H9 (cell line): ENCODE results near the gene COL4A4. TPM values are rescaled to one million over a fixed set of nuclear protein-coding genes. Genes with fewer than 3 reads are reported as not detected.

Experiments used
- DNase-seq: peaks from one replicate; pipeline ENCODE4 v3.0.0-alpha.2; 2017
- H2AFZ ChIP-seq: one replicate; pipeline ENCODE4 v1.6.1; 2013; ENCODE audit warnings: mild to moderate bottlenecking, low read length, control low read depth, moderate library complexity
- H2AK5ac ChIP-seq: 2 replicates; pipeline ENCODE4 v1.6.1; 2013; ENCODE audit warnings: low read length, control low read depth, mixed read lengths; ENCODE audit not compliant: insufficient read length
- H2BK120ac ChIP-seq: one replicate; pipeline ENCODE4 v1.6.1; 2013; ENCODE audit warnings: low read depth, mild to moderate bottlenecking, low read length, control low read depth, inconsistent platforms; ENCODE audit not compliant: poor library complexity, severe bottlenecking
- H2BK12ac ChIP-seq: 2 replicates; pipeline ENCODE4 v1.6.1; 2013; ENCODE audit warnings: low read length, control low read depth, mixed read lengths, low read depth; ENCODE audit not compliant: insufficient read length
- H2BK15ac ChIP-seq: 2 replicates; pipeline ENCODE4 v1.6.1; 2013; ENCODE audit warnings: low read depth, low read length, control low read depth
- H2BK20ac ChIP-seq: one replicate; pipeline ENCODE4 v1.6.1; 2013; ENCODE audit warnings: low read depth, mild to moderate bottlenecking, low read length, control low read depth, inconsistent platforms; ENCODE audit not compliant: poor library complexity, severe bottlenecking
- H2BK5ac ChIP-seq: 2 replicates; pipeline ENCODE4 v1.6.1; 2013; ENCODE audit warnings: low read length, control low read depth, mixed read lengths; ENCODE audit not compliant: insufficient read length
- H3K14ac ChIP-seq: 2 replicates; pipeline ENCODE4 v1.6.1; 2013; ENCODE audit warnings: low read length, control low read depth; ENCODE audit not compliant: insufficient read depth
- H3K18ac ChIP-seq: 2 replicates; pipeline ENCODE4 v1.6.1; 2013; ENCODE audit warnings: low read depth, mild to moderate bottlenecking, mixed read lengths, low read length, control low read depth; ENCODE audit not compliant: insufficient read length
- H3K23ac ChIP-seq: 2 replicates; pipeline ENCODE4 v1.6.1; 2013; ENCODE audit warnings: low read length, control low read depth, mixed read lengths, low read depth; ENCODE audit not compliant: insufficient read length
- H3K23me2 ChIP-seq: 2 replicates; pipeline ENCODE4 v1.6.1; 2013; ENCODE audit warnings: low read depth, mild to moderate bottlenecking, mixed read lengths, low read length, control low read depth; ENCODE audit not compliant: insufficient read length, poor library complexity, severe bottlenecking
- H3K27ac ChIP-seq: 2 replicates; pipeline ENCODE4 v1.5.1; 2013; ENCODE audit warnings: low read length, control low read depth, mixed read lengths, low read depth; ENCODE audit not compliant: insufficient read length
- H3K27me3 ChIP-seq: 2 replicates; pipeline ENCODE4 v1.6.1; 2013; ENCODE audit warnings: low read length, control low read depth, inconsistent platforms; ENCODE audit not compliant: insufficient read depth
- H3K4ac ChIP-seq: 2 replicates; pipeline ENCODE4 v1.6.1; 2013; ENCODE audit warnings: low read depth, mild to moderate bottlenecking, control low read depth, inconsistent platforms, low read length, moderate library complexity
- H3K4me1 ChIP-seq: 2 replicates; pipeline ENCODE4 v1.6.1; 2013; ENCODE audit warnings: low read length, control low read depth, inconsistent platforms; ENCODE audit not compliant: insufficient read depth
- H3K4me2 ChIP-seq: 2 replicates; pipeline ENCODE4 v1.6.1; 2013; ENCODE audit warnings: low read length, control low read depth, mixed read lengths; ENCODE audit not compliant: insufficient read length, insufficient read depth
- H3K56ac ChIP-seq: 2 replicates; pipeline ENCODE4 v1.6.1; 2013; ENCODE audit warnings: low read depth, mild to moderate bottlenecking, mixed read lengths, low read length, control low read depth; ENCODE audit not compliant: insufficient read length
- H3K79me1 ChIP-seq: 2 replicates; pipeline ENCODE4 v1.6.1; 2013; ENCODE audit warnings: low read depth, mild to moderate bottlenecking, moderate library complexity, low read length, control low read depth, inconsistent platforms; ENCODE audit not compliant: insufficient read depth, poor library complexity, severe bottlenecking
- H3K79me2 ChIP-seq: 2 replicates; pipeline ENCODE4 v1.6.1; 2013; ENCODE audit warnings: low read length, control low read depth, inconsistent platforms; ENCODE audit not compliant: insufficient read depth
- H3K9ac ChIP-seq: 2 replicates; pipeline ENCODE4 v1.6.1; 2013; ENCODE audit warnings: low read length, control low read depth, mixed read lengths; ENCODE audit not compliant: insufficient read length; ENCODE audit errors: extremely low read depth
- H3K9me3 ChIP-seq: one replicate; pipeline ENCODE4 v1.6.1; 2013; ENCODE audit warnings: low read depth, low read length, inconsistent platforms; ENCODE audit not compliant: control insufficient read depth
- H3T11ph ChIP-seq: one replicate; pipeline ENCODE4 v1.6.1; 2013; ENCODE audit warnings: mild to moderate bottlenecking, low read length, control low read depth, inconsistent platforms
- H4K20me1 ChIP-seq: one replicate; pipeline ENCODE4 v1.6.1; 2013; ENCODE audit not compliant: control insufficient read depth, insufficient read length, insufficient read depth
- H4K5ac ChIP-seq: 2 replicates; pipeline ENCODE4 v1.6.1; 2013; ENCODE audit warnings: low read depth, mild to moderate bottlenecking, mixed read lengths, low read length, control low read depth; ENCODE audit not compliant: insufficient read length
- H4K8ac ChIP-seq: replicated peaks from 2 replicates; pipeline ENCODE4 v1.6.1; 2013; ENCODE audit warnings: low read length, control low read depth, mixed read lengths, low read depth; ENCODE audit not compliant: insufficient read length
- H4K91ac ChIP-seq: 2 replicates; pipeline ENCODE4 v1.6.1; 2013; ENCODE audit warnings: low read depth, mild to moderate bottlenecking, moderate library complexity, mixed read lengths, low read length, control low read depth; ENCODE audit not compliant: insufficient read length
- H3K27ac Mint-ChIP-seq, 3 experiments: 2 replicates in 2 of 3; 3 replicates in 1 of 3; pipeline ENCODE4 v1.8.0; 2020 to 2021; ENCODE audit warnings: mixed read lengths in 3 of 3, mild to moderate bottlenecking in 1 of 3, moderate library complexity in 1 of 3
- H3K27me3 Mint-ChIP-seq: 2 replicates; pipeline ENCODE4 v1.8.0; 2021; ENCODE audit warnings: low read depth, mild to moderate bottlenecking, moderate library complexity, mixed read lengths
- H3K36me3 Mint-ChIP-seq, 3 experiments: 2 replicates in 2 of 3; 3 replicates in 1 of 3; pipeline ENCODE4 v1.8.0; 2020 to 2021; ENCODE audit warnings: low read depth in 3 of 3, mixed read lengths in 3 of 3; ENCODE audit not compliant: insufficient read depth in 1 of 3
- H3K4me1 Mint-ChIP-seq, 2 experiments: 2 replicates each; pipeline ENCODE4 v1.8.0; 2020; ENCODE audit warnings: mixed read lengths in 2 of 2
- H3K4me3 Mint-ChIP-seq, 2 experiments: 2 replicates in 1 of 2; 3 replicates in 1 of 2; pipeline ENCODE4 v1.8.0; 2020 to 2021; ENCODE audit warnings: mild to moderate bottlenecking in 2 of 2, mixed read lengths in 2 of 2, moderate library complexity in 1 of 2
- H3K9me3 Mint-ChIP-seq, 2 experiments: 2 replicates in 1 of 2; 3 replicates in 1 of 2; pipeline ENCODE4 v1.8.0; 2020; ENCODE audit warnings: mild to moderate bottlenecking in 2 of 2, mixed read lengths in 2 of 2, moderate library complexity in 1 of 2
- CTCF ChIP-seq: fragments of 200-600 bp; sonication (generic); conservative IDR thresholded peaks from 3 replicates; pipeline ENCODE4 v1.8.0; 2021; ENCODE audit warnings: antibody characterized with exemption, mild to moderate bottlenecking
- WGBS: extraction: QIAGEN DNeasy Blood & Tissue Kit; methylation state at CpG from one replicate; pipeline ENCODE4 v1.1.7; 2013; ENCODE audit warnings: missing lambda C conversion rate, low lambda C conversion rate, mixed read lengths; ENCODE audit not compliant: insufficient read length; ENCODE audit errors: extremely low coverage; 5-methylcytosine and 5-hydroxymethylcytosine counted together
- total RNA-seq: library from RNA; stranded (reverse); gene quantifications from 2 replicates; pipeline ENCODE4 v1.2.1, GENCODE V29; 2021

The COL4A4 gene
- total RNA-seq, 1 experiment from 2014 or later: 0.92 TPM

- Histone ChIP-seq H2AK5ac (no peak overlapping the region), H2BK15ac (no peak overlapping the region), H3K27ac (no peak overlapping the region), H2BK20ac (no peak overlapping the region), H3K56ac (no peak overlapping the region), H4K20me1 (no peaks in the 10 kb centered on the region), H3K9ac (no peak overlapping the region), H3K79me1 (no peaks in the 10 kb centered on the region), H3K4ac (no peak overlapping the region), H4K8ac (no peak overlapping the region), H4K91ac (no peak overlapping the region), H2BK5ac (no peak overlapping the region), H3K23ac (no peak overlapping the region), H2BK12ac (no peak overlapping the region), H3K14ac (no peak overlapping the region), H3K9me3 (no peaks in the 10 kb centered on the region), H3K4me2 (no peak overlapping the region), H3T11ph (no peak overlapping the region), H3K79me2 (no peaks in the 10 kb centered on the region), H3K23me2 (no peaks in the 10 kb centered on the region), H4K5ac (no peak overlapping the region), H3K4me1 (no peaks in the 10 kb centered on the region), H2BK120ac (no peak overlapping the region), H2AFZ (no peak overlapping the region), H3K18ac (no peak overlapping the region), H3K27me3 (no peaks in the 10 kb centered on the region)
- Mint-ChIP-seq H3K4me3 (no peak overlapping the region), H3K36me3 (no peaks in the 10 kb centered on the region; a peak in 1 of 7 replicates), H3K27ac (no peak overlapping the region; a peak in 1 of 7 replicates), H3K9me3 (no peaks in the 10 kb centered on the region), H3K27me3 (no peaks in the 10 kb centered on the region), H3K4me1 (0 out of 4 replicates have a peak, but pooled peaks cover 0 to 3% of the 10 kb centered on the region in 2 experiments)
- WGBS: no CpG with 5 or more reads among the region's 4 CpGs
- no peak for TF ChIP-seq CTCF
- no peak for DNase-seq
Measured at GRCh38 chr2:227016894-227017293, 147.1 kb downstream of the COL4A4 start.
